Astrocyte of the cerebellum (primary cell): ENCODE data around the gene SLC12A4.
"Not testable (repeated sequence)": the region's sequence is repeated elsewhere in the genome, so short reads cannot be mapped to it uniquely, and the experiment has no call there.

Source experiments
- DNase-seq: peaks from one replicate; pipeline ENCODE4 v3.0.0-alpha.2; 2011; ENCODE audit warnings: low read depth
- H3K4me3 ChIP-seq: 2 replicates; pipeline ENCODE4 v1.5.1; 2011; ENCODE audit warnings: mild to moderate bottlenecking, low read depth, low read length, moderate library complexity
- CTCF ChIP-seq: IDR thresholded peaks from 2 replicates; pipeline ENCODE4 v1.5.1; 2012; ENCODE audit warnings: low read length, low read depth, moderate library complexity, mild to moderate bottlenecking; ENCODE audit errors: missing control alignments
- in situ Hi-C: cut with HindIII; loops from 2 replicates; pipeline ENCODE4 v1.10.0; 2017; ENCODE audit warnings: low sequenced_read_pairs

SLC12A4 gene

GRCh38 chr16:67942200-67942509, 26.3 kb downstream of the SLC12A4 start:
- DNase-seq, result no peak
- in situ Hi-C loops, result no loop called here
- peak; percentile 78 for TF ChIP-seq CTCF
- H3K4me3 ChIP-seq, result no peak overlapping the region

- H3K4me3 ChIP-seq, result no peak overlapping the region
- in situ Hi-C loops, result no loop called here
- no peak for DNase-seq
- no peak for TF ChIP-seq CTCF
These were observed 26.8 kb downstream of the SLC12A4 start for GRCh38 chr16:67941469-67942199.

GRCh38 chr16:67940446-67941089, 27.9 kb downstream of the SLC12A4 start:
- TF ChIP-seq CTCF, result no peak
- in situ Hi-C loops, result no loop called here
- no peak overlapping the region for H3K4me3 ChIP-seq
- DNase-seq, result no peak

- DNase-seq, result no peak
These were observed 28.7 kb downstream of the SLC12A4 start for GRCh38 chr16:67939507-67940445.

GRCh38 chr16:67937713-67938112, 30.7 kb downstream of the SLC12A4 start:
- DNase-seq, H3K4me3 ChIP-seq, in situ Hi-C loops: not testable (repeated sequence)

More at GRCh38 chr16:67939507-67940445, 28.7 kb downstream of the SLC12A4 start:
- no peak overlapping the region for H3K4me3 ChIP-seq
- no peak for TF ChIP-seq CTCF
- in situ Hi-C loops, result no loop called here

GRCh38 chr16:67936880-67937605, 31.4 kb downstream of the SLC12A4 start:
- no peak for TF ChIP-seq CTCF
- in situ Hi-C loops, result no loop called here
- no peak for DNase-seq
- peak overlapping the region; percentile 77 for H3K4me3 ChIP-seq
